Endothelial cell of umbilical vein (primary cell): ENCODE results near the gene PALD1. TPM values are rescaled to one million over a fixed set of nuclear protein-coding genes. Genes with fewer than 3 reads are reported as not detected.

Experiments
- BruUV-seq: library from RNA; stranded (reverse); fragments of 400-500 nt; replicated peaks from 2 replicates; lab custom pipeline; 2021; lab: Mats Ljungman, UMichigan
- CTCF ChIA-PET: fragments of 300-600, 350-600 bp; sonication (Branson Sonifier 250); formaldehyde crosslinking; loops from one replicate; lab custom pipeline; 2021; ENCODE audit warnings: antibody characterized with exemption, inconsistent platforms; lab: Charles Lee
- POLR2A ChIA-PET: fragments of 300-600, 350-600 bp; sonication (Branson Sonifier 250); formaldehyde crosslinking; loops from one replicate; lab custom pipeline; 2021; ENCODE audit warnings: antibody characterized with exemption, inconsistent platforms; lab: Charles Lee
- DNase-seq: peaks from one replicate; pipeline ENCODE4 v3.0.0-alpha.2; 2011; ENCODE audit warnings: low read depth, low spot score
- FAIRE-seq: peaks from 2 replicates; lab custom pipeline; 2011; peaks lifted over from hg19 to GRCh38; lab: Jason Lieb, UNC
- H2AFZ ChIP-seq: 2 replicates; pipeline ENCODE4 v1.6.0; 2012; ENCODE audit warnings: low read depth, low read length, control low read depth, inconsistent platforms
- H3K27ac ChIP-seq: 2 replicates; pipeline ENCODE4 v1.5.1; 2011; ENCODE audit warnings: low read depth, mild to moderate bottlenecking, control low read depth, low read length, moderate library complexity; ENCODE audit not compliant: insufficient read depth
- H3K27me3 ChIP-seq, 2 experiments: 2 replicates each; pipeline versions ENCODE4 v1.6.0 to v1.6.1; 2011; ENCODE audit warnings: low read length in 2 of 2, mixed read lengths in 1 of 2; ENCODE audit not compliant: control insufficient read depth in 2 of 2, insufficient read depth in 2 of 2
- H3K36me3 ChIP-seq, 2 experiments: 2 replicates in 1 of 2; 3 replicates in 1 of 2; pipeline ENCODE4 v1.5.1; 2011; ENCODE audit warnings: low read length in 2 of 2, mild to moderate bottlenecking in 1 of 2, moderate library complexity in 1 of 2; ENCODE audit not compliant: control insufficient read depth in 2 of 2, insufficient read depth in 2 of 2; ENCODE audit errors: extremely low read depth in 1 of 2
- H3K4me1 ChIP-seq: 3 replicates; pipeline ENCODE4 v1.5.1; 2011; ENCODE audit warnings: mild to moderate bottlenecking, low read length; ENCODE audit not compliant: control insufficient read depth, insufficient read depth; ENCODE audit errors: extremely low read depth
- H3K4me2 ChIP-seq: 2 replicates; pipeline ENCODE4 v1.6.1; 2011; ENCODE audit warnings: low read length, control low read depth, mixed read lengths; ENCODE audit not compliant: insufficient read depth
- H3K4me3 ChIP-seq, 3 experiments: fragments of 200-600 bp in 1 of 3; sonication (generic), shearing (Covaris generic) in 1 of 3; replicated peaks in 1 of 3; 2 replicates each; pipeline ENCODE4 v1.5.1; 2011 to 2016; ENCODE audit warnings: control low read depth in 3 of 3, low read length in 3 of 3, mild to moderate bottlenecking in 2 of 3, inconsistent platforms in 1 of 3, low read depth in 1 of 3, moderate library complexity in 1 of 3; ENCODE audit not compliant: insufficient read depth in 1 of 3
- H3K79me2 ChIP-seq: 2 replicates; pipeline ENCODE4 v1.6.0; 2012; ENCODE audit warnings: low read length, inconsistent platforms; ENCODE audit not compliant: control insufficient read depth, insufficient read depth
- H3K9ac ChIP-seq: replicated peaks from 2 replicates; pipeline ENCODE3; 2011; ENCODE audit warnings: low read length, control low read depth; ENCODE audit not compliant: insufficient read depth; ENCODE audit errors: extremely low read depth
- H3K9me1 ChIP-seq: replicated peaks from 3 replicates; pipeline ENCODE4 v1.6.0; 2011; ENCODE audit warnings: mild to moderate bottlenecking, low read length; ENCODE audit not compliant: control insufficient read depth, insufficient read depth; ENCODE audit errors: extremely low read depth
- H3K9me3 ChIP-seq: replicated peaks from 2 replicates; pipeline ENCODE4 v1.5.1; 2012; ENCODE audit warnings: low read length, inconsistent platforms; ENCODE audit not compliant: control insufficient read depth, insufficient read depth
- H4K20me1 ChIP-seq: replicated peaks from 2 replicates; pipeline ENCODE3; 2011; ENCODE audit warnings: mild to moderate bottlenecking, low read length; ENCODE audit not compliant: control insufficient read depth, insufficient read depth; ENCODE audit errors: extremely low read depth
- CTCF ChIP-seq, 2 donors: IDR thresholded peaks; 1 replicate in 1 of 2; 2 replicates in 1 of 2; pipeline ENCODE4 v1.5.1; 2011; ENCODE audit warnings: low read length in 2 of 2, mild to moderate bottlenecking in 2 of 2, moderate library complexity in 2 of 2, control low read depth in 1 of 2, inconsistent platforms in 1 of 2, low read depth in 1 of 2; ENCODE audit not compliant: insufficient read depth in 1 of 2; ENCODE audit errors: extremely low read depth in 1 of 2
- EZH2 ChIP-seq: IDR thresholded peaks from 2 replicates; pipeline ENCODE4 v1.6.1; 2012; ENCODE audit warnings: borderline replicate concordance, low read depth, mild to moderate bottlenecking, moderate library complexity, low read length, inconsistent platforms; ENCODE audit not compliant: severe bottlenecking
- FOS ChIP-seq: IDR thresholded peaks from 2 replicates; pipeline ENCODE4 v1.6.1; 2011; ENCODE audit warnings: mild to moderate bottlenecking, low read length, moderate library complexity, borderline replicate concordance; ENCODE audit not compliant: insufficient read depth
- GATA2 ChIP-seq: IDR thresholded peaks from 2 replicates; pipeline ENCODE4 v1.7.0; 2011; ENCODE audit warnings: low read depth, mild to moderate bottlenecking, moderate library complexity, mixed read lengths, low read length; ENCODE audit not compliant: insufficient read length, insufficient read depth
- JUN ChIP-seq: IDR thresholded peaks from 2 replicates; pipeline ENCODE4 v1.6.1; 2011; ENCODE audit warnings: borderline replicate concordance, low read depth; ENCODE audit not compliant: insufficient read length, insufficient read depth
- MYC ChIP-seq: IDR thresholded peaks from one replicate; pipeline ENCODE4 v1.6.1; 2011; ENCODE audit warnings: mild to moderate bottlenecking, low read depth, low read length
- POLR2A ChIP-seq: IDR thresholded peaks from 2 replicates; pipeline ENCODE4 v1.6.1; 2012; ENCODE audit warnings: low read depth, mild to moderate bottlenecking, control low read depth, low read length
- POLR2AphosphoS5 ChIP-seq: IDR thresholded peaks from 2 replicates; pipeline ENCODE4 v1.6.1; 2012; ENCODE audit warnings: low read depth, mild to moderate bottlenecking, control low read depth, low read length, moderate library complexity; ENCODE audit not compliant: insufficient read depth
- dilution Hi-C: fragments of 300-500 bp; cut with MboI; formaldehyde crosslinking; loops from one replicate; pipeline ENCODE4 v1.15.0; 2019; ENCODE audit warnings: low sequenced_read_pairs; ENCODE audit not compliant: extremely low pct_ligation_motif_present
- intact Hi-C: fragments of 100-400 bp; cut with micrococcal nuclease; formaldehyde crosslinking; loops from one replicate; pipeline ENCODE4 v1.10.0; 2022
- polyA plus RNA-seq, 4 experiments: library from polyadenylated mRNA; depleted of rRNA in 3 of 4; stranded (reverse) in 3 of 4; unstranded in 1 of 4; fragments of >200 nt; gene quantifications; 2 replicates each; pipeline versions ENCODE4 v1.2.1 to v1.2.3, GENCODE V29; 2011 to 2012; ENCODE audit warnings: missing spikeins in 1 of 4
- total RNA-seq: library from RNA; stranded (reverse); gene quantifications from 2 replicates; pipeline ENCODE4 v1.2.3, GENCODE V29; 2021
- TF ChIP-seq, protein P1 (sequence below): IDR thresholded peaks from 2 replicates; pipeline ENCODE4 v1.6.1; 2011; ENCODE audit not compliant: insufficient read depth, insufficient read length

Gene PALD1
- total and polyA plus RNA-seq, 2 donors (not counting 3 experiments of a cell fraction or from before 2014, with no cell fraction given): 16.6 to 73.3 TPM

- H3K36me3 ChIP-seq: no peaks in the 10 kb centered on the region
- H3K27ac ChIP-seq: no peak overlapping the region
- H2AFZ ChIP-seq: no peak overlapping the region
- intact Hi-C loops: no loop called here
- no peak overlapping the region for H3K4me3 ChIP-seq
- no peak for DNase-seq
- no peaks in the 10 kb centered on the region for H3K9me3 ChIP-seq
- H3K9me1 ChIP-seq: no peaks in the 10 kb centered on the region
- no peak overlapping the region for H3K4me2 ChIP-seq
- H4K20me1 ChIP-seq: no peaks in the 10 kb centered on the region
- BruUV-seq: no TSS peak
- H3K27me3 ChIP-seq: no peaks in the 10 kb centered on the region
- H3K79me2 ChIP-seq: no peaks in the 10 kb centered on the region
- dilution Hi-C loops: no loop called here
- no peak for FAIRE-seq
- no peak for TF ChIP-seq GATA2
- TF ChIP-seq MYC: no peak
- no peak for TF ChIP-seq POLR2A
- no peak for TF ChIP-seq FOS
- TF ChIP-seq POLR2AphosphoS5: no peak
- TF ChIP-seq JUN: no peak
- TF ChIP-seq, protein P1, sequence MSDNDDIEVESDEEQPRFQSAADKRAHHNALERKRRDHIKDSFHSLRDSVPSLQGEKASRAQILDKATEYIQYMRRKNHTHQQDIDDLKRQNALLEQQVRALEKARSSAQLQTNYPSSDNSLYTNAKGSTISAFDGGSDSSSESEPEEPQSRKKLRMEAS: no peak
- TF ChIP-seq CTCF (IDR thresholded peaks at IDR 0.05; ENCODE audit: extremely low read depth in 1 of 2, insufficient read depth in 1 of 2, low read depth in 1 of 2, low read length in 2 of 2): no peak
- TF ChIP-seq EZH2: no peak
- ChIA-PET POLR2A (no interaction called here), CTCF (interaction anchor here (2.2 kb wide), 1 partner anchor 62 kb away, joined by 7 read pairs; no protein-coding TSS in a partner anchor)
- H3K9ac ChIP-seq: no peak overlapping the region
- H3K4me1 ChIP-seq: peaks cover 8% of the 10 kb centered on the region
Observed at GRCh38 chr10:70523057-70523456, 44.5 kb downstream of the PALD1 start.
